HG02642 (cell line): Measurements from ENCODE around the gene MOB2.
"Not testable (repeated sequence)": the region's sequence is repeated elsewhere in the genome, so short reads cannot be mapped to it uniquely, and the experiment has no call there.

ENCODE experiments used
- ATAC-seq: cut with Tn5 transposase; IDR thresholded peaks from one replicate; pipeline ENCODE4 v1.9.1; 2021; ENCODE audit warnings: mild to moderate bottlenecking; ENCODE audit not compliant: unreplicated experiment, poor library complexity

The MOB2 gene

DNA sequence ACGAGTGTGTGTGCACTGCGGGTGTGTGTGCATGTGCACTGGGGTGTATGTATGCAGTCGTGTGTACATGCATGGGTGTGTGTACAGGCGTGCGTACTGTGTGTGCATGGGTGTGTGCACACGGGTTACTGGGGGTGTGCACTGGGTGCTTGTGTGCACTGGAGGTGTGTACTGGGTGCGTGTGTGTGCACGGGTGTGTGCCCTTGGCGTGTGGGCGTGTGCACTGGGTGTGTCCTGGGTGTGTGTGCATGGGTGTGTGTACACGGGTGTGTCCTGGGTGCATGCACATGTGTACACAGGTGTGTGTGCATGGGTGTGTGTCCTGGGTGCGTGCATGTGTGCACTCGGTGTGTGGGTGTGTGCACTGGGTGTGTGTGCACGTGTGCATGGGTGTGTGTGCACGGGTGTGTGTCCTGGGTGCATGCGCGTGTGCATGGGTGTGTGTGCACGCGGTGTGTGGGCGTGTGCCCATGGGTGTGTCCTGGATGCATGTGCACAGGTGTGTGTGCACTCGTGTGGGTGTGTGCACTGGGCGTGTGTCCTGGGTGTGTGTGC, 57.7 kb downstream of the MOB2 start:
- ATAC-seq, result no peak

DNA sequence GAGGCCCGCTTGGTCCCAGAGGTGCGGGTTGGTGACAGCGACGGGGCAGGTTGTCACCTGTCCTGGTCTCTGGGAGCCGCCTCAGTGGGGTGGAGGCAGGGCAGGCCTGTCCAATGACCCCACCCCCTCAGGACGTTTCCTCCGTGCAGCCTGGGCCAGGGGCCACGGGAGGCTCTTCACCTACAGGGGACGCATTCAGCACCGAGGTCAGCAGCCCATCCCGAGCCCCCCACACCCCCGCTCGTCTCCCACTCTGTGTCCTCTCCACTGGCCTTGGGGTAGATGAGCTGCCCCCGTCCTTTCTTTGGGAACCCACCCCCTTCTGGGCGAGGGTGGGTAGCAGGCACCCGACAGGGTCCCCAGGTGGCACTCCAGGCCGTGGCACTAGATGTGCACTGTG, 61.1 kb downstream of the MOB2 start:
- no peak for ATAC-seq

DNA sequence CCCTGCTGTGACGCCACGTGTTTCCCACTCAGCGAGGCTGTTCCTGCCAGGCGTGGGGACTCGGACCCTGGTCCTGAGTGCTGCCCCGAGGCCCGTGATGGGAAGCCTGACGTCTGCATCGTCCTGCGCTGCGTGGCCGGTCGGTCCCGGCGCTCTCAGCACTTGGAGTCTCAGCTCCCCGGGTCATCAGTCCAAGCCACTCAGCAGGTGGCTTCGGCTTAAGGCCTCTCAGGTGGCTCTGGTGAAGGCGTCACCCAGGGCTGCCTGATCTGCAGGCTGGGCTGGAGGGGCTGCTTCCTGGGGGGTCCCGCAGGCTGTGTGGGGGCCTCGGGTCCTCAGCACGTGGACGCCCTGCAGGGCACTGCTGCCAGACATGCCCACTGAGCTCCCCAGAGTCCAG, 61.6 kb downstream of the MOB2 start:
- no peak for ATAC-seq

DNA sequence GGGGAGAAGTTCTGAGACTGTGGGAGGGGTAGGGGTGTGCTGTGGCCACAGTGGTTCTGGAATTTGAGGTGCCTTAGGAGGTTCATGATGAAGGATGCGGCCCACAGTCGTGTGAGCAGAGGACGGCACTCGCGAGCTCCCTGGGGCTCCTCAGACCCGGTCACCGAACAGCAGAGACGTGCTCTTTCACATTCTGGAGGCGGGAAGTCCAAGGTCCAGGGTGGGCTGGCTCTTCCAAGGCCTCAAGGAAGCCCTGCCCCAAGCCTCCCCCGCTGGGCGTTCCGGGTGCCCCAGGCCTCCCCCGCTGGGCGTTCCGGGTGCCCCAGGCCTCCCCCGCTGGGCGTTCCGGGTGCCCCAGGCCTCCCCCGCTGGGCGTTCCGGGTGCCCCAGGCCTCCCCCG, 63.2 kb downstream of the MOB2 start:
- not testable (repeated sequence) for ATAC-seq

DNA sequence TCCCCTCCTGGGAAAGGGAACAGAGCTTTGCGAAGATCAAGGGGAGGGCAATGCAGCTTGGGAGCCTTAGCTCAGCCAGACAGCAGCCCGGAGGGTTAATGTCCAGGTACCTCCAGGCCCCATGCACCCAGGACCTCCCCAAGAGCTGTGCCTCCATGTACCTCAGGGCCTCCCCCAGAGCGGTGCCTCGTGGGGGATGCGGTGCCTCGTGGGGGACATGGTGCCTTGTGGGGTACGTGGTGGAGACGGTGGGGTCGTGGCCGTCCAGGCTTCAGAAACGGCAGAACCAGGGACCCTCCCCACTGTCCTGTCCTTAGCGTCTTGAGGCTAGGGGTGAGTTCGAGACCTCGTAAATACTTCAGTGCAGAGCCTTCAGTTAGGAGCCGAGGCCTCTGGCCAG, 63.6 kb downstream of the MOB2 start:
- no peak for ATAC-seq

DNA sequence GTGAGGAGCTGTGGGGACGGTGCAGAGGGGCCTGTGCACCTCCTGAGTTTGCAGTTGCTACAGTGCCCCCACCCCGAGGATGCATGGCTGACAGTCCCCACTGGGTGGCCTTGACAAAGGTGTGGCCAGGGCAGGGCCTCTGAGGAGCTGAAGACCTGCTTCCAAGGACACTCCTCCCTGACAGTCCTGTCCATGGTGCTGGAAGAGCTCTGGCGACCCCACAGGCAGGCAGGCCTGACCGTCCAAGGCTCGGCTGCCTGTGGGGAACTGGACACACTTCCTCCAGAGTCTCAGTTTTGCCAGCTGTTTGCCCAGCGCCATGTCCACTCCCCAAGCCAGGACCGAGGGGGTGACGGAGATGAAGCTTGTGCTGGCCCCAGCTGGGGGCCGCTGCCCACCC, 64.1 kb downstream of the MOB2 start:
- ATAC-seq, result no peak

DNA sequence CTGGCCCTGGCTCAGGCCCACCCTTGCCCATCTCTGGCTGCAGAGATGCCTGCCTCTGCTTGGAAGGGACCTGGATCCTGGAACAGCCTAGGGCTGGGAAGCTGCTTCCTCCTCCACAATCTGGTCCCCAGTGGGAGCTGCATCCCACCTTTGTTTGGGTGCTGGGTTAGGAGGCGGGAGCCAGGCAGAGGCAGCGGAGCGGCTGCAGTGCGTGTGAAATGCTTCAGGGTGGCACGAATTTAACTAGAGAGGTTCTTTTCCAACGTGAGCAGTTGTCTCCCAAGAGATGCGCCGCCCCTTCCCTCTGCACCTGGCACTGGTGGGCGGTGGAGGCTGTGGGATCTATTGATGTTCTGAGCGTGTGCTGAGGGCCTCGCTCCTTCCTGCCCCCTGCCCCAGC, 65.3 kb downstream of the MOB2 start:
- ATAC-seq, result no peak

DNA sequence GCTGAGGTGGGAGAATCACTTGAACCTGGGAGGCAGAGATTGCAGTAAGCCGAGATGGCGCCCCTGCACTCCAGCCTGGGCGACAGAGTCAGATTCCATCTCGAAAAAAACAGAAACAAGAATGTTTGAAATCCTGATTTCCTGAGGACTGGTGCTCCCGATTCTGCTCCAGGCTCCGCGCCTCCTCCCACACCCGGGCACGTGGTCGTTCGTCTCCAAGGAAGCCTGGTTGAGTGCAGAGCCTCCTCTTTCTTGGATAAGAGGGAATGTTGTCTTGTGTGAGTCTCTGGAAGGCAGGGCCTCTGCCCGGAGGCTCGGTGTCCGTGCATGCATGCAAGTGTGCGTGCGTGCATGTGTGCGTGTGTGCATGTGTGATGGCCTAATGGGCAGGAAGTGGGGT, 66.8 kb downstream of the MOB2 start:
- no peak for ATAC-seq
